Astrocyte (in vitro differentiated cells and primary cell): Measurements from ENCODE around the gene TTC23L.

ENCODE experiments used
- CTCF ChIP-seq: IDR thresholded peaks from 2 replicates; pipeline ENCODE4 v1.5.1; 2011; ENCODE audit warnings: low read depth, mild to moderate bottlenecking, inconsistent platforms, low read length, moderate library complexity; ENCODE audit not compliant: insufficient read depth
- EZH2 ChIP-seq: IDR thresholded peaks from 2 replicates; pipeline ENCODE4 v1.6.1; 2012; ENCODE audit warnings: mild to moderate bottlenecking, low read length, inconsistent platforms; ENCODE audit not compliant: insufficient read depth

GRCh38 chr5:34834794-34835089 lies 4.2 kb upstream of the TTC23L start:
- TF ChIP-seq CTCF, result no peak
- no peak for TF ChIP-seq EZH2
